Heart right ventricle (tissue), 16 donors: ENCODE results near the gene PMM2. TPM values are rescaled to one million over a fixed set of nuclear protein-coding genes. Genes with fewer than 3 reads are reported as not detected.
"Not testable (repeated sequence)": the region's sequence is repeated elsewhere in the genome, so short reads cannot be mapped to it uniquely, and the experiment has no call there.

ENCODE experiments used
- ATAC-seq, 8 donors: fragments of 200-7000 bp; cut with Tn5 transposase; one replicate each; pipeline ENCODE4 v1.9.1; 2020; ENCODE audit warnings: mild to moderate bottlenecking in 8 of 8, moderate library complexity in 8 of 8, moderate number of reproducible peaks in 1 of 8
- DNase-seq, 2 donors: peaks; one replicate each; pipeline ENCODE4 v3.0.0-alpha.2; 2020
- H3K27ac ChIP-seq, 10 donors: fragments of 200-600 bp; sonication (generic) in 2 of 10; one replicate each; pipeline versions ENCODE4 v1.5.0 to v1.8.0; 2020 to 2022; ENCODE audit warnings: mild to moderate bottlenecking in 3 of 10
- H3K27me3 ChIP-seq, 7 donors: fragments of 200-600 bp; one replicate each; pipeline ENCODE4 v1.8.0; 2021 to 2022; ENCODE audit warnings: mild to moderate bottlenecking in 2 of 7
- H3K36me3 ChIP-seq, 9 donors: fragments of 200-600 bp; sonication (generic) in 1 of 9; one replicate each; pipeline versions ENCODE4 v1.5.0 to v1.8.0; 2020 to 2022; ENCODE audit warnings: mild to moderate bottlenecking in 2 of 9
- H3K4me1 ChIP-seq, 9 donors: fragments of 200-600 bp; sonication (generic) in 1 of 9; one replicate each; pipeline versions ENCODE4 v1.5.0 to v1.8.0; 2020 to 2022; ENCODE audit warnings: mild to moderate bottlenecking in 4 of 9
- H3K4me3 ChIP-seq, 10 donors: fragments of 200-600 bp; sonication (generic) in 2 of 10; one replicate each; pipeline versions ENCODE4 v1.5.0 to v1.8.0; 2020 to 2022; ENCODE audit warnings: mild to moderate bottlenecking in 7 of 10, moderate library complexity in 2 of 10
- H3K9me3 ChIP-seq, 11 donors: fragments of 200-600 bp in 10 of 11; sonication (generic) in 2 of 11; one replicate each; pipeline versions ENCODE4 v1.5.0 to v1.8.0; 2013 to 2022; ENCODE audit warnings: mild to moderate bottlenecking in 2 of 11, control low read depth in 1 of 11, moderate library complexity in 1 of 11
- WGBS, 2 donors: extraction: QIAGEN DNeasy Blood & Tissue Kit; methylation state at CpG; one replicate each; pipeline ENCODE4 v1.1.7; 2013; ENCODE audit warnings: inconsistent platforms in 1 of 2; 5-methylcytosine and 5-hydroxymethylcytosine counted together
- intact Hi-C, 10 donors: fragments of 100-400 bp; cut with DNase I; formaldehyde crosslinking; loops; one replicate each; pipeline versions ENCODE4 v1.11.1 to v1.14.2; 2022
- polyA plus RNA-seq, 2 donors: library from polyadenylated mRNA; stranded (reverse); fragments of 200-250 nt; gene quantifications; one replicate each; pipeline ENCODE4 v1.2.3, GENCODE V29; 2013
- total RNA-seq, 10 donors: library from RNA; stranded (reverse); fragmentation: NEBNext Ultra II Directional in 3 of 10; extraction: Animal tissue kit (Norgen Biotek cat#: 25700) in 3 of 10; gene quantifications; one replicate each; pipeline versions ENCODE4 v1.2.1 to v1.2.4, GENCODE V29; 2021 to 2023
- TF ChIP-seq, protein P1 (sequence below), 9 donors: fragments of 200-600 bp; sonication (generic) in 2 of 9; IDR thresholded peaks; one replicate each; pipeline versions ENCODE4 v1.5.0 to v1.8.0; 2021 to 2022; ENCODE audit warnings: antibody characterized with exemption in 9 of 9, mild to moderate bottlenecking in 5 of 9, moderate library complexity in 1 of 9
- donor health status: Arrhythmogenic right ventricular cardiomyopathy.
- donor health status: ischemic (EF 13 %, LVEDD 7.1; RV severe dilation, severe dysfunction).
- donor health status: healthy with polysubstance abuse.
- donor health status: DM: no; HTN: yes; CAD: no.
- donor health status: DM: no; HTN: no; CAD: no.
- donor health status: ischemic (EF 25% LVEDD 6.9; RV normal size, moderate dysfunction).
- donor health status: ischemic (EF 25% LVEDD 5.7; RV mildly dilated, moderate dysfunction).
- donor health status: healthy.
- donor health status: DM: yes; HTN: yes; CAD: no.
- donor health status: Ischemic cardiomyopathy.
- donor health status: ischemic (EF 35%, LVEDD 5.7; RV mildly dilated, moderate dysfunction).
- donor health status: nonischemic (EF 11% LVEDD 7.7; RV severe dilation, severe dysfunction).
- donor health status: DM: yes; HTN: yes; CAD: no.
- donor health status: PGD.
- donor health status: ischemic (EF 29% LVEDD 5.4; RV normal size, mild dysfunction).
- donor health status: nonischemic (EF 23%, LVEDD 6.1; RV moderate dilation, normal function).

Gene PMM2
- total and polyA plus RNA-seq, 12 donors = 9.4 to 25.9 (median 13.9) TPM

DNA sequence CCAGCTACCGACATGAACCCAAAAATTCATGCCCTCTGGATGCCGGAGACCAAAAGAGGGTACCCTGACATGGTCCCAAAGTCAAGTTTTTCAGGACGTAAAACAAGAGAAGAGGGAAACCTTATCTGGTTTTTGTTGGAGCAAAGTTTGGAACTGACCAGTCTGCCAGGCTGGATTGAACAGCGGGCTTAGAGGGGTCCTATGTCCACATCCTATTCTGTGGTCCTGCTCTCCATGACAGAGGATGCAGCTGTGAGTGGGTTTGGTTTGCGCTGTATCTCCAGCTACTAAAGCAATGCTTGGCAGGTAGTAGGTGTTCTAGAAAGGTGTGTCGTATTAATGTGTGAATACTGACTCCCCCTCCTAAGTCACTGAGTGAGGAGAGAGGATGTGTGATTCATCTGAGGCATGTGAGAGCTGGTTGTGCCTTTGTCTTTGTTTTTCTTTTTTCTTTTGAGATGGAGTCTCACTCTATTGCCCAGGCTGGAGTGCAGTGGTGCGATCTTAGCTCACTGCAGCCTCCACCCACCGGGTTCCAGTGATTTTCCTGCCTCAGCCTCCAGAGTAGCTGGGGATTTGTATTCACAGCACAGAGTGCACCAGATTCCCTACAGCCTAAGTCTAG, 31.0 kb downstream of the PMM2 start:
- H3K27ac ChIP-seq = no peak overlapping the region
- TF ChIP-seq, protein P1, sequence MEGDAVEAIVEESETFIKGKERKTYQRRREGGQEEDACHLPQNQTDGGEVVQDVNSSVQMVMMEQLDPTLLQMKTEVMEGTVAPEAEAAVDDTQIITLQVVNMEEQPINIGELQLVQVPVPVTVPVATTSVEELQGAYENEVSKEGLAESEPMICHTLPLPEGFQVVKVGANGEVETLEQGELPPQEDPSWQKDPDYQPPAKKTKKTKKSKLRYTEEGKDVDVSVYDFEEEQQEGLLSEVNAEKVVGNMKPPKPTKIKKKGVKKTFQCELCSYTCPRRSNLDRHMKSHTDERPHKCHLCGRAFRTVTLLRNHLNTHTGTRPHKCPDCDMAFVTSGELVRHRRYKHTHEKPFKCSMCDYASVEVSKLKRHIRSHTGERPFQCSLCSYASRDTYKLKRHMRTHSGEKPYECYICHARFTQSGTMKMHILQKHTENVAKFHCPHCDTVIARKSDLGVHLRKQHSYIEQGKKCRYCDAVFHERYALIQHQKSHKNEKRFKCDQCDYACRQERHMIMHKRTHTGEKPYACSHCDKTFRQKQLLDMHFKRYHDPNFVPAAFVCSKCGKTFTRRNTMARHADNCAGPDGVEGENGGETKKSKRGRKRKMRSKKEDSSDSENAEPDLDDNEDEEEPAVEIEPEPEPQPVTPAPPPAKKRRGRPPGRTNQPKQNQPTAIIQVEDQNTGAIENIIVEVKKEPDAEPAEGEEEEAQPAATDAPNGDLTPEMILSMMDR (IDR thresholded peaks at IDR 0.05) = no peak
- no peak overlapping the region for H3K4me3 ChIP-seq
- 96% methylated on average over 8 of the region's 8 CpGs for WGBS, 2 donors
- peaks cover 0 to 8% (median 0%) of the 10 kb centered on the region in 9 donors for H3K4me1 ChIP-seq
- DNase-seq (no peak), ATAC-seq (no peak)
- intact Hi-C loops = no loop called here
- H3K27me3 ChIP-seq = no peaks in the 10 kb centered on the region
- H3K9me3 ChIP-seq = no peaks in the 10 kb centered on the region
- H3K36me3 ChIP-seq = peaks cover 0 to 79% (median 8%) of the 10 kb centered on the region in 9 donors

DNA sequence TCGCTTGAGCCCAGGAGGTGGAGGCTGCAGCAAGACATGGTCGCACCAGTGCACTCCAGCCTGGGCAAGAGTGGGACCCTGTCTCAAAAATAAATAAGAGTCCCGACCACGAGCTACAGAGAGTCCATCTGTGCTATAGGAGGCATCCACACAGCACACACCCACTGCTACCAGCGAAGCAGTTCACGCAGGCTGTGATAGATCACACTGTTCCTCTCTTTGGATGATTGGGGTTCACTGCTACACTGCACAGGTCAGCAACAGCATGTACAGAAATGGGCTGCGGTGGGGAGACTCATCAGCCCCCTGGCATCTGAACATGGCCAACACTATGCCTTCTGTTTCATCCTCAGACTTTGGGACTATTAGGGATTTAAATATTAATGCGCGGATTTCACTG, 33.8 kb downstream of the PMM2 start:
- DNase-seq (no peak), ATAC-seq (no peak)
- 93 to 96% methylated on average over 9 of the region's 9 CpGs for WGBS, 2 donors
- no peak overlapping the region for H3K4me3 ChIP-seq
- intact Hi-C loops = no loop called here
- H3K4me1 ChIP-seq = peaks cover 0 to 16% (median 4%) of the 10 kb centered on the region in 9 donors
- H3K27me3 ChIP-seq = no peaks in the 10 kb centered on the region
- H3K36me3 ChIP-seq = peaks cover 0 to 51% (median 8%) of the 10 kb centered on the region in 9 donors
- H3K9me3 ChIP-seq = no peaks in the 10 kb centered on the region
- H3K27ac ChIP-seq = no peak overlapping the region
- TF ChIP-seq, protein P1 (IDR thresholded peaks at IDR 0.05) = no peak

DNA sequence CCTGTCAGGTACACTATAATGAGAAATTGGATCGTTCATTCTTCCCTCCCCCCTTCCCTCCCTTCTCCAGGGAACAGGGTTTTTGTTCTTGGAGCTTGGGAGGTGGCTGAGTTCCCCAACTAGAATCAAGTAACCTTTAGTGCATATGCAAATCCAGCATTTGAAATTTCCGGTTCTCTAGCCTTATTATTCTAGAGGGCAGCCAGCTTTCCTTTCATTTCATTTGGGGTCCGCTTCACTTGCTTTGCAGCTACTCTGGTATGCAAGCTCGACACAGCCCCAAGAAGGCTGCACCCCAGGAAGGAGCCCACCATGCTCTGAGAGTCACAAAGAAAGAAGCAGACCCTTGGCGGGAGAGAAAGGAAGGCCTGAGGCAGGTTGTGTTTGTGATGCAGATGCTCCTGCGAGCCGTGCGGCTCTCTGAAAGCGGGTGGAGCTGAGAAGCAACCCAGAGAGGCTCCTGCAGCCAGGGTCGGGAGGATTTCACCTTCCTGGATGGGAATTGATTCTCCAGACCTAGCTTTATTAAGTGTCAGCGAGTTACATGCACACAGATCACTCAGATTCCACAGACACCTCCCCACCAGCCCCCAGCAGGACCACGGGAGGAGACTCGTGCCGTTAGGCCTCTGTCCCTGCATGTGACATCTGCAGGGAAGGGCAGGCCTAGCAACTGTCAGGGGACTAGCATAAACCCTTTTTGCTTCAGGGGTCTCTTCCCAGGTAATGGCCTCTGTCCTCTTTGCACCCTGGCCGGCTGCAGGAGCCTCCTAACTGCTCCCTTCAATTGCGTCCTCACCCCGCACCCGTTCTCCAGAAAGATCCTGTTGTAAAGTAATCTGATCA, 34.5 kb downstream of the PMM2 start:
- intact Hi-C loops = no loop called here
- Histone ChIP-seq H3K4me3 (no peak overlapping the region), H3K36me3 (peaks cover 0 to 45% (median 8%) of the 10 kb centered on the region in 9 donors), H3K9me3 (no peaks in the 10 kb centered on the region), H3K4me1 (peaks cover 0 to 16% (median 4%) of the 10 kb centered on the region in 9 donors), H3K27ac (no peak overlapping the region), H3K27me3 (no peaks in the 10 kb centered on the region)
- 78 to 82% methylated on average over 18 of the region's 18 CpGs for WGBS, 2 donors
- DNase-seq = no peak
- ATAC-seq = no peak
- TF ChIP-seq, protein P1 (IDR thresholded peaks at IDR 0.05) = no peak

DNA sequence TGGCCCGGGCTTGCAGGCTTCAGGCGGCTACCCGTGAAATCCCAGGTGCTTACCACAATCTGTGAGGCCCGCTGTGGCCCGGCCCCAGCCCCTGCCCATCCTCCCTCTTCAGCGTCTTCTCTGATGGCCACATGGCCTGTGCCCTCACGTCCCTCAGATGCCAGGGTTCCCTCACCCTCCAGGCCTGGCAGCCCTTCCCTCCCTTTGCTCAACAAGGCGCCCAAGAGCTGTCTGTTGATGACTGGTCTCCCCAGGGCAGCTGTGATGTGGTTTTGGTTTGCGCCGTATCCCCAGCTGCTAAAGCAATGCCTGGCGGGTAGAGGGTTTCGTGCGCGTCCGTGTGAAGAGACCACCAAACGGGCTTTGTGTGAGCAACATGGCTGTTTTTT, 35.1 kb downstream of the PMM2 start:
- TF ChIP-seq, protein P1 (IDR thresholded peaks at IDR 0.05) = no peak

DNA sequence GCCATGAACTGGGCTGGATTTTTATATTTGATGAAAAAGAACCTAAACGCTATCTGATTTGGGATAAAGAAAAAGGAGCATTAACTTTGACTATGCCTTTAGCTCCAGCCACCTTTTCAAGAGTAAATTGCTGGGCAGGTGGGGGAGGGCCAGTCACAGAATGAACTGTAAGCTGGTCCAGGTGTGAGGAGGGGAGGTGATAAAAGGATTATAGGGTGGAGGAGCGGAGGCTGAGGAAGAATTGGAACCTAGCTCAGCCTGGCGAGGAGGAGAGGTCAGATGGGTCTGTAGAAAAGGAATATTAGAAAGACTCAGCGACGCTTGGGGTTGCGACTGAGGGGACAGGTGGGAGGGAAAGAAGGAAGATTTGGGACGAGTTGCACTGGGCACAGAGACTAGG, 39.2 kb downstream of the PMM2 start:
- H3K27me3 ChIP-seq, H3K4me3 ChIP-seq, ATAC-seq, DNase-seq, intact Hi-C loops, H3K9me3 ChIP-seq, H3K27ac ChIP-seq: not testable (repeated sequence)
- WGBS, 2 donors = 95 to 96% methylated on average over 7 of the region's 7 CpGs
- Histone ChIP-seq H3K4me1 (peaks cover 0 to 13% (median 6%) of the 10 kb centered on the region in 9 donors), H3K36me3 (peaks cover 0 to 10% (median 0%) of the 10 kb centered on the region in 9 donors)

More for the DNA sequence above, 35.1 kb downstream of the PMM2 start:
- 81 to 93% methylated on average over 16 of the region's 16 CpGs for WGBS, 2 donors
- peak in 1 of 8 donors; percentile 10 for ATAC-seq
- Histone ChIP-seq H3K36me3 (peaks cover 0 to 45% (median 8%) of the 10 kb centered on the region in 9 donors), H3K4me3 (no peak overlapping the region), H3K27ac (no peak overlapping the region), H3K4me1 (peaks cover 0 to 16% (median 4%) of the 10 kb centered on the region in 9 donors), H3K27me3 (no peaks in the 10 kb centered on the region), H3K9me3 (no peaks in the 10 kb centered on the region)
- intact Hi-C loops = no loop called here
- no peak for DNase-seq

DNA sequence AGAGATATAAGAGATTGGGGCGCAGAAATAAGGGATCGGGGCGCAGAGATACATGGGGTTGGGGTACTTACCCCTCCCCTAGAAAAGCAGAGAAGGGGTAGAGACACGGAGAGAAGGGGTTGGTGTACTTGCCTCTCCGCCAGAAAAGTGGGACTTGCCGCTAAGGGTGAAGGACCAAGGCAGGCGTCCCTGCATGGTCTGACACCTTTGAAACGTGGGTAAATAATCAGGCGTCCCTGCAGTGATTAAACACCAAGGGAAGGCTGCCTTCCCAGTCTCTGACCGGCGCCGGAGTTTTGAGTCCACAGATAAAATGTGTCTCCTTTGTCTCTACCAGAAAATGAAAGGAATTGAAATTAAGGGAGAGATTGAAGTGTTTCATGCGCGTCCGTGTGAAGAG, 40.0 kb downstream of the PMM2 start:
- H3K27me3 ChIP-seq, DNase-seq, H3K9me3 ChIP-seq, H3K36me3 ChIP-seq, ATAC-seq, H3K27ac ChIP-seq, intact Hi-C loops, H3K4me3 ChIP-seq: not testable (repeated sequence)
- H3K4me1 ChIP-seq = peaks cover 0 to 11% (median 6%) of the 10 kb centered on the region in 9 donors
- WGBS, 2 donors = 87 to 91% methylated on average over 15 of the region's 15 CpGs

DNA sequence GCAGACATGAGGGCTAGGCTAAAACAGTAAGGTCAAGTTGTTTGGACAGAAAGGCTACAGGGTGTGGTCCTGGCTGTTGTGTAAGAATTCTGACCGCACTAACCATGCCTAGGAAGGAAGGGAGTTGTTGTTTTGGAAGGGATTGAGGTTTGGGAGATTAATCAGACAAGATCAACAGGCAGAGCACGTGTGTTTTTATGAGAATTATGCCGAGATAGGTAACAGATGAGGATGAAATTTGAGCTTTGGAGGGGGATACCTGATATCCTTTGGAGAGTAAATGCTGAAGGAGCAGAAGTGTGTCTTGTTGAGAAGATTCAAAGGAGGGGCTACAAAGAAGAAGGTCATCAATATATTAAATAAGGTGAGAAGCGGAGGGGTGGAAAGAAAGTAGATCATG, 44.4 kb downstream of the PMM2 start:
- H3K9me3 ChIP-seq, H3K36me3 ChIP-seq, ATAC-seq, H3K27me3 ChIP-seq, intact Hi-C loops: not testable (repeated sequence)
- Histone ChIP-seq H3K4me3 (peak overlapping the region in 9 of 10 donors; percentile 2 to 44 (median 27)), H3K4me1 (peaks cover 0 to 12% (median 0%) of the 10 kb centered on the region in 9 donors), H3K27ac (peak overlapping the region in 6 of 10 donors; percentile 40 to 79 (median 64))
- DNase-seq = peak in 1 of 2 donors; percentile 2
- WGBS, 2 donors = 54 to 73% methylated on average over 4 of the region's 4 CpGs
